Stimulated activated CD4-positive, alpha-beta T cell treated with anti-CD3 and anti-CD28 coated beads, Interleukin-12 subunit alpha, Interleukin-12 subunit beta, amount 100 ng/mL, for 24 hours (primary cell): ENCODE data around the gene SPNS2.

Source experiments
- DNase-seq, 2 experiments: peaks; one replicate each; pipeline ENCODE4 v3.0.0-alpha.2; 2020; ENCODE audit warnings: low read depth in 2 of 2

The SPNS2 gene

DNA sequence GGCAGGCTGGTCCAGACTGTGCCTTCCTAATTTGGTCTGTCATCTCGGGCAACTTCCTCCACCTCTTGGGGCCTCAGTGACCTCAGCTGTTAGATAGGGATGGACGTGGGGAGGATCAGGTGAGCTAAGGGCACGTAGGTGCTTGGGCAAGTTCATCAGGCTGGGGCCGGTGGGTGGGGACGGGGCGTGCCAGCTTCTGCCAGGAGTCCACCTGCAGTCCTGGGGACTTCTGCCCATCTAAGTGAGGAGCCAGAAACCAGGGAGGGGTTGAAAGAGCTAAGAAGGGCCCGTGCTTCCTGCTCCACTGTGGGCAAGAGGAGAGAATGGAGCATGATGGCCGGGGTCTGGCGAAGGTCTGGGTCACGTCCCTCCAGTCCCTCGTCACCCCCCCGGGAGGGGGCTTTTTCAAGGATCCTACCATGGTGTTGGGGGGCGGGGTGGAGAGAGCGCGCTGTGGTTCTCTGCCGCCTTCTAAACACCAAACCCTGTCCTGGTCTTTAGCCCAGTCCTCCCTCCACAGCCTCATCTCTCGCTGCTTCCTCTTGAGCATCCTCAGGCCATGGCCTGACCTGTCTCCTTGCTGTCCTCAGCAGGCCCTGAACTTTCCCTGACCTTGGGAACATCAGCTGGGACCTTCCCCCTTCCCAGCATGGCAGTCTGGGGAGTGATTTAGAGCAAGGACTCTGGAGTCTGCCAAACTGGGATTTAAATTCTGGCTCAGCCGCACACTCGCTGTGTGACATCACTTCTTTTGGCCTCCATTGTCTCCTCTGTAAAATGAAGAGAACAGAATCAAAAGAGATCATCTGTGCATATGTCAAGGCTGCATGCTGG is 21.6 kb downstream of the SPNS2 start:
- no peak for DNase-seq

DNA sequence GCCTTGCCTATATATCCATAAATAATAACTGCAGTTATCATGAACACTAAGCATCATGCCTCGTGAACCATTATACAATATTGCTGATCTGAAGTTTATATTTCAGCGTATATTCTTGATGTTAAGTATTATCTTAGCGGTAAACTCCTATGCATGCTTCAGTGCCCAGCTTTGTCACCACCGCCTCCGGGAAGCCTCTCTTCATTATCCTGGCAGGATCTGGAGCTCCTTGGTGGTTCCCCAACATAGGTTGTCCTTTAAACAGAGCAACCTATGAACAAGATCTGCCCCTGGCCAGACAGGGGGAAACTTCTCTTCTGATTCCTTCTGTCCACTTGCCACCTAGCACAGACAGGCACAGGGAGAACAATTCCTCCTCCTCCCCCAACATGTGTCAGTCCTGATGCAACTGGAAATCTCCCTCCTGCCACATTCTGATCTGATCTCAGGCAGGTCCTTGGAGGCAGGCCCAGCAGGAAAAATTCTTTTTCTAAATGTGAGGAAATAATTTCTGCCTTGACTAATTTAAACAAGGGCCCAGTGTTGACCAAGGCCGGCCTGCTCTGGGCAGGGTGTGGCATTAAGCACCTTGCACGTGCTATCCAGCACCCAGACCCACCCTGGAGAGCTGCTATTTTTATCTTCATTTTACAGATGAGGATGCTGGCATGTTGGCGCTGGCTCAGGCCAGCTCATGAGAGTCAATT is 22.4 kb downstream of the SPNS2 start:
- DNase-seq = no peak

DNA sequence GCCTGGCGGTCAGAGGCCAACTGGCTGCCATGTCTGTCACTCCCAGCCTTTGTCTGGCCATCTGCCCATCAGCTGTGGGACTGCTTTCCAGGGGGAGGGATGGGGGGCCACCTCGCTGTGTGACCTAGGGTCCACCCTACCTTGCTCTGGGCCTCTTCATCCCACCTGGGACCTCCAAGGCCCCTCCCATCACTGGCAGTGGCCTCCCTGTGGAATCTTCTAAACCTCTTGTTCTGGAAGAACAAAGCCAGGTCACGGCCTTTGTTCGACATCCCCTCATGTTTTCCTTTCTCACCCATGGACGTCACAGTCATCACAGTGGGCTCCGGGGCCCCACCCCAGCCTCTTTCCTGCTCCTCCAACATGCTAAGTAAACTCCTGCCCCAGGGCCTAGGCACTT is 24.0 kb downstream of the SPNS2 start:
- DNase-seq = no peak

DNA sequence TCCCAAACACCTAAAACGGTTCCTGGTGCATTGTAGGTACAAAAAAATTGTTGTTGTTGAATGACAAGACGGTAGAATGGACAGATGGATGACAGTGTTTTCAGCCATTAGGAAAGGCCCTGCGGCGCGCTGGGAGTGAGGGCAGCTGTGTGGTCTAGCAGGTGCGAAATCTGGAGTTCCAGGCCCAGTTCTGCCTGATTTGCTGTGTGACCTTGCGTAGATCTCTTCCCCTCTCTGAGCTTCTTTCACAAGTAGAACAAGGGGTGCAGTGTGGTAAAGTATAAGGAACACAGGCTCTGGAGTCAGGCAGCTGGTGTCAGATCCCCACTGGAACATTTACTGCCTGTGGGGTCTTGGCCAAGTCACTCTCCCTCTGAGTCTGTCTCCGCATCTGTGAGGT is 25.3 kb downstream of the SPNS2 start:
- DNase-seq = no peak

DNA sequence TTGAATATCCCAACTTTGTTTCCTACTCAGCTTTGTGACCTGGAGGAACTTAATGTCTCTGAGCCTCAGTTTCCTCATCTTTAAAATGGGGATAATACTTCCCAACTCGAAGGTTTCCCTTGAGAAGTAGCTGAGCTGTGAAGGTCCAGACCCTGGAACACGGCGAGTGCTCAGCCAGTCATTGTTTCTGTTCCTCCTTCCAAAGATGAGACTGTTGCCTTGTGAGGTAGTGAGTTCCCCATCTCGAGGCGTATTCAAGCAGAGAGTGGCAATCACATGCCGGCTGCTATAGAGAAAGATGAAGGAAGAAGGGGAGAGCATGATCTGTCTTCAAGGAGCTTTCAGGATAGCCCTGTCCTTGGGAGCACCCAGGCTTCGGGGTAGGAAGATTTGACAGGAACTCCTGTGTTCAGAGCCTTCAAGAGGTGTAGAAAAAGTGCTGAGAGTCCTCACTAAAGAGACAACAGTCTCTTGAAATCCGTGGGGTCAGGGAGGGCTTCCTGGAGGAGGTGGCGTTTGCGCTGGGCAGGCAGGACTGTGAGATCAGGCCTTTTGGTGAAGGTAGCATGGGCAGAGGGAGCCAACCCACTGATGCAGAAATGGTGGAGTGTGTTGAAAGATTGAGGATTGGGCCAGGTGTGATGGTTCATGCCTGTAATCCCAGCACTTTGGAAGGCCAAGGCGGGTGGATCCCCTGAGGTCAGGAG is 27.2 kb downstream of the SPNS2 start:
- DNase-seq = no peak

DNA sequence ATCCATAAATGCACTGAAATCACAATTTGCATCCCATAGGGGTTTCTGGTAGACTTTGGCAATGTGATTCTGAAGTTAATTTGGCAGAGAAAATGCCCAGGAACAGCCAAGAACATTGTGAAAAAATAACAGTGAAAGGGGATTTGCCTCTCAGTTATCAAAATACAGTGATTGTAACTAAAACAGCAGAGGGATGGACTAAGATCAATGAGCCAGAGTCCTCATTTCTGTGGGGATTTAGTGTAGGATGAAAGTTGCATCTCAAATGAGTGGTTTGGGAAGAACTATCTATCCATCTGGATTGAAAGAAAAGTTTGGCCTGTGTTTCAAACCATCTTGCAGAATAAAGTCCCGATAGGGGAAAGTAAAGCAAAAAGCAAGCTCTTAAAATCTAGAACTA is 28.5 kb downstream of the SPNS2 start:
- DNase-seq = no peak

DNA sequence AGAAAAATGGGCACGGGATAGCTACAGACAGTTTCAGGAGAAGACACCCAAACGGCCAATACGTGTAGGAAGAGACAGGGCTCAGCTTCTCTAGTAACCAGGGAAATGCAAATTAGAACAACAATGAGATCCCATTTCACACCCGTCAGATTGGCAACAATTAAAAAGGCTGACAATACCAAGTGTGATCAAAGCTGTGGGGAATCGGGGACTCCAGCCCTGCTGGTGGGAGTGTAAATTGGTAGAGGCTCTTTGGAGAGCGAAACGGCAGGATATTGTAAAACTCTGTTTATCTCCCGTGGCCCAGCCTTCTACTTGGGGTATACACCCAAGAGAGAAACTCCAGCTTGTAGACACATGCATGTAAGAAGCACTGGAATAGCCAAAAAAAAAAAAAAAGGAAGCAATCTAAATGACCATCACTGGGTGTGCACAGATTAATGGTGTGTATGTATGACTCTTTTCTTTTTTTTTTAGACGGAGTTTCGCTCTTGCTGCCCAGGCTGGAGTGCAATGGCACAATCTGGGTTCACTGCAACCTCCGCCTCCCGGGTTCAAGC is 29.0 kb downstream of the SPNS2 start:
- DNase-seq = no peak

DNA sequence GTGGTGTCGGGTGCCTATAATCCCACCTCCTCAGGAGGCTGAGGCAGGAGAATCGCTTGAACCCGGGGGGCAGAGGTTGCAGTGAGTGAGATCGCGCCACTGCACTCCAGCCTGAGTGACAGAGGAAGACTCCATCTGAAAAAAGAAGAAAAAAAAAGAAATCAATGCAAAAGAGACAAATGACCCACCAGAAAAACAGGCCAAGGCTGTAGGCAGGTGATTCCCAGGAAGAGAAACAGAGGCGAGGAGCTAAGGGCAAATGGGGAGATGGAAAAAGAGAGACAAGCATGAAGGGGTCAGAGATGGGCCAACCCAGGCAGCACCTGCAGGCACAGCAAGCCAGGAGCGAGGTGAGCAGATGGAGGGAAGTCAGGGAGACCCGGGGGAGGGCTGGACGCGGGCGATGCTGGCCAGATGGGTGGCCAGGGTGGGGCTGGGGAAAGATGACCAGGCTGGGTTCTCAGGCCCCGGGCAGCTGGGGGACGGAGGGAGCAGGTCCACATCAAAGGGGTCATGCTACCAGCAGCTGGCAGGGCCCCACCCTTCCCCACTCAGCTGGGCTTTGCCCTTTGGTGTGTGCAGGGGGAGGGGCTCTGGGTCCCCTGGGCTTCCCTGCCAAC is 31.0 kb downstream of the SPNS2 start:
- DNase-seq = no peak

DNA sequence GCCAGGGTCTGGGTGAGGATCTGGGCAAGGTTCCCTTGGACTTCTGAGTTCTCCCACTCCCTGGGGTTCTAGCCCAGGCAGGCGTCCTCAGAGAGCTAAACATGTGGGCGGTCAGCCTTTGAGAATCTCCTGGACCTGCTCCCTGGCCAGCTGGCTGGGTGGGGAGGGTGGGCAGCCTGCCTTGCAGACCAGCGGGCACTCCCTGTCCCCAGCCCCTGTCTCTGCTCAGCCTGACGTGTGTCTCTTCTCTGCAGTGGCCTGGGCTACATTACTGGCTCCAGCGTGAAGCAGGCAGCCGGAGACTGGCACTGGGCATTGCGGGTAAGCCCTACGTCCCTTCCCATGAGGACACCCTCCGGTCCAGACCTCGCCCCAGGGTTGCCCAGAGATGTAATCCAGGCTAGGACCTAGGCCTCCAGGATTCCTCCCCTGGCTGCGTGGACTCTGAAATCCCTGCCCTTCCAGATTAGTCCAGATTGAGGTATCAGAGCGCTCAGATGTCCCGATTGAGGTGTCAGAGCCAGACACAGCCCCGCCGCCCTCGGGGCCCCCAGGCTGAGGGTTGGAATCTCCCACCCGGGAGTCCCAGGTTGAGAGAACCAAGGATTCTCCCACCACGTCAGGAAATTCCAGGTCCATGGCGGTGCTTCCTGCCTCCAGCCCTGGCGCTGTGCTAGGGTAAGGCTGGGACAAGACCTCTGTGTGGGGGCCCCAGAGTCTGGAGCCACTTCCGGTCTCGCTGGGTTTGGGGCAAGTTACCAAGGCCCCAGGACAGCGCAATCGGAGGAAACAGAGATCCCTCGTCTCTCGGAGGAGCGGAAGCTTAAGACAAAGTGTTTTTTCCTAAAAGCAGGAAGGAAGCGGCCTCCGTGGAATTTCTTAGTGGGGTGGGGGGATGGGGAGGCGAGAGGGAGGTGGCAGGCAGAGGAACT is 32.4 kb downstream of the SPNS2 start:
- no peak for DNase-seq

DNA sequence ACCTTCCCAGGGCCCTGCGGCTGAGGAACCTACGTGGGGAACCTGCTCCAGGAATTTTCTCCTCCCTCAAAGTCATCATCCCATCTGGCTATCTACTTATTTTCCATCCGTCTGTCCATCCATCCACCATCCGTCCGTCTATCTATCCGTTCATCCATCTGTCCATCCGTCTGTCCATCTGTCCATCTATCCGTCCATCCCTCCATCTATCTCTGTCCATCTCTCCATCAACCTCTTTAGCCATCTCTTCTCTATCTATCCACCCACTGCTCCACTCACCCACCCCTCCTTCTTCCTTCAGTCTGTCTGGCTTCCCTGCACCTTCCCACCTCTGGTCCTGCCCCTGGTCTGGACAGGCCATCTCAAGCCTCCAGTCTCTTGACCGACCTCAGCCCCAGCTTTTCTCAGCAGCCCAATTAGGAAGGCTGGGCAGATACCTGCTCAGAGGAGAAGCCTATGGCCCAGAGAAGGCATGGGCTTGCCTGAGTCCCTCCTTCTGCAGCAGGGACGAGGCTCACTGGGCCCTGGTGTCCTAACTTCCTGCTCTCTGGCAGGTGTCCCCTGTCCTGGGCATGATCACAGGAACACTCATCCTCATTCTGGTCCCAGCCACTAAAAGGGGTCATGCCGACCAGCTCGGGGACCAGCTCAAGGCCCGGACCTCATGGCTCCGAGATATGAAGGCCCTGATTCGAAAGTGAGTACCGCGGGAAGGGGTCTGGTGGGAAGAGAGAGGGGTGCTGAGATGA is 33.5 kb downstream of the SPNS2 start:
- no peak for DNase-seq

DNA sequence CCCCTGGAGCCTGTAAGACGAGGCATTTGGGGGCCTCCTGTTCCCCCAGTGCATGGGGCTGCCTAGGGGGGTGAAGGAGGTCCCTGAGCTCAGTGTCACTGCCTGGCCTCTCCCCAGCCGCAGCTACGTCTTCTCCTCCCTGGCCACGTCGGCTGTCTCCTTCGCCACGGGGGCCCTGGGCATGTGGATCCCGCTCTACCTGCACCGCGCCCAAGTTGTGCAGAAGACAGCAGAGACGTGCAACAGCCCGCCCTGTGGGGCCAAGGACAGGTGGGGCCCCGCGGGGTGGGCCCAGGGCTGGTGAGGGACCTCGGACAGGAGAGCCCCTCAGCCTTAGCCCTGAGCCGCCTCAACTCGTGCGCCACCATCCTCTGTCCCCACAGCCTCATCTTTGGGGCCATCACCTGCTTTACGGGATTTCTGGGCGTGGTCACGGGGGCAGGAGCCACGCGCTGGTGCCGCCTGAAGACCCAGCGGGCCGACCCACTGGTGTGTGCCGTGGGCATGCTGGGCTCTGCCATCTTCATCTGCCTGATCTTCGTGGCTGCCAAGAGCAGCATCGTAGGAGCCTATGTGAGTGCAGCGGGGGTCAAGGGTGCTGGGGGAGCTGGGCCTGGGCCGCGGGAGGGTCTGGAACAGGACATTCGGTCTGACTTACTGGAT is 34.3 kb downstream of the SPNS2 start:
- no peak for DNase-seq

DNA sequence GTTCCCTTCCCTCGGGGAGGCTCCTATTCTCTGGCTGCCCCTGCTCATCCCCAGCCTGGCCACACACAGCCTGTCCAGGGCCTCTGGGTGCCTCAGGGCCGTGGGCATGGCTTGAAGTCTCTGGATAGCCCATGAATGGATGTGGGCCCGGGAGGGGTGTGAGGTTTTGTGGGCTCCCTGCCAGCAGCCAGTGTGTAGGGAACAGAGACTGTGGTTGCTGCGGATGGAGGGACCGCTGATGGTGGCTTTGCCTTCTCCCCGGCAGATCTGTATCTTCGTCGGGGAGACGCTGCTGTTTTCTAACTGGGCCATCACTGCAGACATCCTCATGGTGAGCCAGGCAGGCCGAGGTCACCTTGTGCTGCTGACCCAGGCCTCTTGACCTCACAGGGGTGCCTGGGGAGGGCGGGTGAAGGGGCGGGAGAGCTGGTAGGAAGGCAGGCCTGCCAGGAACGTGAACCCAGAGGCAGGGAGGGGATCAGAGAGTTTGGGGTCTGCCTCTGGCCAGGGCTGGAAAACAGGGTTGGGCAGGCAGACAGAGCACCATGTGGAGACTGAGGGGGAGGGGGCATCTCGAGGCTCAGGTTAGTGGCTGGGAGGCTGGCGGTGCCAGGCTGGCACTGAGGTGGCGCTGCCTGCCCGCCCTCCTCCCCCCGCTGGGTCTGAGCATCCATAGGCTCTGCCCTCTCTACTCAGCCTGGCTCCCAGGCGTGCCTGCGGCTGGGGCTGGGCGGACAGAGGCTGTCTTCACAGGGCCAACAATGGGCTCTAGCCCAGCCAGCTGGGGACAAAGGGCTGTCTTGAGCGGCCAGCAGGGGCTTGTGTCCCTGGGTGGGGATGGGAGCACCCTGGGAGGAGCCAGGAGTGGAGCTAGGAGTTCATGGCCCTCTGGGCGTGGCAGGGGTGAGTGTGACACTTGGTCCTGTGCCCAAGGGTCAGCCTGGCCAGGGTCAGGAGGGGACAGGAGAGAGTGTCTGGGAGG is 35.1 kb downstream of the SPNS2 start:
- no peak for DNase-seq

DNA sequence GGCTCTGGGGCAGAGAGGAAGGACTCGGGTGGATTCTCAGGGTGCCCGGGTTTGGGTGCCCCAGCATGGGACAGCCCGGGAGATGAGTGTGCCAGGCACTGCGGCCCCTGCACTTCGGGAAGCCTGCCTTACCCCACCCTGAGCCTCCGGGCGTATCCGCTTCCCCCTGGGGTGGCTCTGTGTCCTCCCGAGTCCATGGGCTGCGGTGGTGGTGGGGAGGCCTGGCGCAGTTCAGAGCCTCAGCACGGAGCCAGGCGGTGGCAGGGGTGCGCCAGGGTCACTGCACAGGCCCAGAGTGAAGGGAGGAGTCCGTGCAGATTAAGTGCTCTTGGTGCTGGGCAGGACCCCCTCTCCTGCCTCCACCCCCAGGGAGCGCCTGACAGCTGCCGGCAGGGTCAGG is 35.8 kb downstream of the SPNS2 start:
- no peak for DNase-seq

DNA sequence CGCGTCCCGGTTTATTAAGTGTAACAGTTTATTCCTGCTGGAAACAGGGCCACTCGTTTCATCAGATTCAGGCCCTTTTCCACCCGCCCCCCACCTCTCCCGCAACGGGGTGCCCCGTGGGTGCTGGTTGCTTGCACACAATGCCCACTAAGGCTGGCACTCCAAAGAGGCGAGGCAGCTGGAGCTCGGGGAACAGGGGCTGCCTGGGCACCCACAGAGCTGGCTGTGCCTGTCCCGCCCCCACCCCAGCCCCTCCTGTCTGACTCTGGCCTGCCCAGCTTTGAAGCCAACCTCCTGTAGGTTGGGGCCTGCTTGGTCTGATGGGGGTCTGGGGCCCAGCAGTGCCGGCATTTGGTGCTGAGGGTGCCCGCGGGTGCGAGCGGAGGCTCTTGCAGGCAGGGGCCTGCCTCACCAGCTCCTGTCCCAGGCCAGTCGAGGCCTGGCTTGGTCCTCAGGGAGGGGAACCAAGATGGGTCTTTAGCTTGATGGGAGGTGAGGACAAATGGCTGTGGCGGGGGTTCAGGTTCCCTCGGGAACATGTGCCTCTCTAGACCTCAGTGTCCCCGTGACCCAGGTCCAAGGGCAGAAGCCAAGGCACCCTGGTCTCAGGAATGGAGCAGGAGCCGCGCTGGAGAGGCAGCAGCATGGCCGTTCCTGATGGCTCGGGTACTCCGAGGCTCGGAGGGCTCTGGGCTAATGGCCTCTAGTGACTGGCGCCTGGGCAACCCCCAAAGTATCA is 36.4 kb downstream of the SPNS2 start:
- no peak for DNase-seq

DNA sequence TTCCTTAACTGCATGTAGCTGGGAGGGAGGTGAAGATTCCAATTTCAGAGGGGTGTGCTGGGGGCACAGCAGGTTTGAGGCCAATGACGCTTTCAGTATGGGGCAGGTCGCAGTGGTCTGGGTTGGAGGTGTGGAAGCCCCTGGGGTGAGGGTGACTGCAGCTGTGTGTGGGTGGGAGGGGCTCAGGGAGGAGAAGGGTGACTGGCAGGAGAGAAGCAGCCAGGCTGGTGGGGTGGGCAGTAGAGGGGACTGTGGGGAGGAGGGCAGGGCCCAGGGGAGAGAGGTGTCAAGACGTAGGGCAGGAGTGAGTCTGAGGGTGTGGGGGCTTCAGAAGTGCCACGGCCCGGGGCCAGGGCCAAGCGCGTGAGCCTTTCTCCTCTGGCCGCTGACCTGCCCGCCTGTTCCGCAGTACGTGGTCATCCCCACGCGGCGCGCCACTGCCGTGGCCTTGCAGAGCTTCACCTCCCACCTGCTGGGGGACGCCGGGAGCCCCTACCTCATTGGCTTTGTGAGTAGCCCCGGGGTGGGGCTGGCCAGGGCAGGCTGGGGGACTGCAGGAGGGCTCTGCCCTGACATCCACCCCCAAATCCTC is 37.1 kb downstream of the SPNS2 start:
- DNase-seq = no peak

DNA sequence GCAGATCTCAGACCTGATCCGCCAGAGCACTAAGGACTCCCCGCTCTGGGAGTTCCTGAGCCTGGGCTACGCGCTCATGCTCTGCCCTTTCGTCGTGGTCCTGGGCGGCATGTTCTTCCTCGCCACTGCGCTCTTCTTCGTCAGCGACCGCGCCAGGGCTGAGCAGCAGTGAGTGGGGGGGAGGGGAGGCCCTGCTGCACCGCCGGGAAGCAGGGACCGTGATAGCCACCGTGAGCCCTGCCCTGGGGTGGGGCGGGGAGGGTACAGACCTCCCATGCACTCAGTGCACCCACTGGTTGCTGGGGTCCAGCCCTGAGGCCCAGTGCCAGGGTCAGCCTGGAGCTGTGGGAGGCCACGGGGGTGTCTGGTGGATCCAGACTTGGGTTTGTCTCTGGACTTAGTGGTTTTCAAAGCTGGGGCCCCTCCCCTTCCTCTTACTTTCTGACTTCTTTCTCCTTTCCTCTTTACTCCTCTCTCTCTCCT is 37.6 kb downstream of the SPNS2 start:
- DNase-seq = no peak

DNA sequence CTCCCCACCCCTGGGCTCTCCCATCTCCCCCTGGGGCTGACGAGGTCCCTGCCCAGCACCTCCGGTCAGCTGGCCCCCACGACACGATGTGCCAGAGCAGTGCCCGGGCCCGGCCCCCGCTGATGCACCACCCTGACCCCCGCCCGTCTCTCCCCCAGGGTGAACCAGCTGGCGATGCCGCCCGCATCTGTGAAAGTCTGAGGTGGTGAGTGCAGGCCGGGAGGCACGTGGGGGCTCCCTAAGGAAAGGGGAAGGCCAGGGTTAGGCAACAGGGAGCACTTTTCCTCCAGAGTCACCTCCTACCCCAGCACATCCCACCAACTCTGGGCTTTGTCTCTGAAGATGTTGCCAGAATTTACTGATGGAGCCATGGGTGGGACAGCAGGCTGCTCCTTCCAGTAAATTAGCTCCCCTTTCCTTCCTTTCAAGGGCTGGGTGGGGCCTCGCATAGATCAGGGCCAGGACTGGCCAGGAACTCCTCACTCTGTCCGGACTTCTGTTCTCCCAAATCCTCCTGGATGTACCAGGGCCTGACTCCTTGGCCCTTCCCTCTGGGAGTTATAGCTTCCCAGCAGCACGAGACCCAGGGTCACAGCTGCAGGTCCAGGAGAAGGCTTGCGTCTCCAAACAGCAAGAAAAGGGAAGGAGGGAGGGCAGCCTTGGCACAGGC is 38.2 kb downstream of the SPNS2 start:
- DNase-seq = no peak
